GM23338 (cell line): Measurements from ENCODE around the gene SLC22A5. TPM values are rescaled to one million over a fixed set of nuclear protein-coding genes. Genes with fewer than 3 reads are reported as not detected.

Experiments
- ATAC-seq: fragments of 200-7000 bp; cut with Tn5 transposase; 3 replicates; pipeline ENCODE4 v1.9.1; 2020
- DNase-seq: peaks from one replicate; pipeline ENCODE4 v3.0.0-alpha.2; 2015; ENCODE audit warnings: low spot score
- H2AFZ ChIP-seq: fragments of 200-600 bp; sonication (generic); 2 replicates; pipeline ENCODE4 v1.8.0; 2016; ENCODE audit warnings: antibody characterized with exemption, mild to moderate bottlenecking, moderate library complexity
- H3F3A ChIP-seq: fragments of 200-600 bp; sonication (generic); replicated peaks from 2 replicates; pipeline ENCODE4 v1.8.0; 2017; ENCODE audit warnings: antibody characterized with exemption, mixed run types, low read depth
- H3K27ac ChIP-seq: fragments of 200-600 bp; sonication (generic); 2 replicates; pipeline ENCODE4 v1.6.1; 2016; ENCODE audit warnings: low read depth
- H3K27me3 ChIP-seq: fragments of 200-600 bp; sonication (generic); 2 replicates; pipeline ENCODE4 v1.8.0; 2016; ENCODE audit warnings: mild to moderate bottlenecking, mixed run types, moderate library complexity; ENCODE audit not compliant: insufficient read depth
- H3K36me3 ChIP-seq: fragments of 200-600 bp; sonication (generic); 2 replicates; pipeline ENCODE4 v1.8.0; 2016; ENCODE audit warnings: mild to moderate bottlenecking; ENCODE audit not compliant: insufficient read depth
- H3K4me1 ChIP-seq: fragments of 200-600 bp; sonication (generic); 2 replicates; pipeline ENCODE4 v1.8.0; 2016; ENCODE audit warnings: mild to moderate bottlenecking, moderate library complexity; ENCODE audit not compliant: insufficient read depth
- H3K4me2 ChIP-seq: fragments of 200-600 bp; sonication (generic); 2 replicates; pipeline ENCODE4 v1.7.1; 2017; ENCODE audit warnings: mixed run types
- H3K4me3 ChIP-seq: fragments of 200-600 bp; sonication (generic); 2 replicates; pipeline ENCODE4 v1.6.1; 2016; ENCODE audit warnings: mixed run types
- H3K79me2 ChIP-seq: fragments of 200-600 bp; sonication (generic); replicated peaks from 2 replicates; pipeline ENCODE4 v1.8.0; 2017; ENCODE audit warnings: mild to moderate bottlenecking; ENCODE audit not compliant: insufficient read depth
- H3K9me2 ChIP-seq: fragments of 200-600 bp; sonication (generic); 2 replicates; pipeline ENCODE4 v1.8.0; 2017; ENCODE audit not compliant: insufficient read depth
- H4K20me1 ChIP-seq: fragments of 200-600 bp; sonication (generic); replicated peaks from 2 replicates; pipeline ENCODE4 v1.8.0; 2017; ENCODE audit warnings: mild to moderate bottlenecking; ENCODE audit not compliant: insufficient read depth
- H3K27ac Mint-ChIP-seq: 2 replicates; pipeline ENCODE4 v1.8.0; 2020; ENCODE audit warnings: inconsistent platforms, mild to moderate bottlenecking, moderate library complexity, mixed read lengths
- H3K27me3 Mint-ChIP-seq: 3 replicates; pipeline ENCODE4 v1.8.0; 2022; ENCODE audit warnings: low read depth, mild to moderate bottlenecking, moderate library complexity, mixed read lengths, inconsistent platforms; ENCODE audit not compliant: insufficient read depth, poor library complexity
- H3K36me3 Mint-ChIP-seq: 3 replicates; pipeline ENCODE4 v1.8.0; 2021; ENCODE audit warnings: low read depth, mild to moderate bottlenecking, inconsistent platforms, moderate library complexity, mixed read lengths
- H3K4me1 Mint-ChIP-seq: 3 replicates; pipeline ENCODE4 v1.8.0; 2020; ENCODE audit warnings: mild to moderate bottlenecking, inconsistent platforms, mixed read lengths
- H3K4me3 Mint-ChIP-seq: 3 replicates; pipeline ENCODE4 v1.8.0; 2021; ENCODE audit warnings: moderate library complexity, mild to moderate bottlenecking, inconsistent platforms, mixed read lengths
- H3K9me3 Mint-ChIP-seq: 3 replicates; pipeline ENCODE4 v1.8.0; 2020; ENCODE audit warnings: moderate library complexity, mild to moderate bottlenecking, inconsistent platforms, mixed read lengths
- CREB1 ChIP-seq: fragments of 250-450 bp; sonication (Bioruptor Pico); IDR thresholded peaks from 2 replicates; pipeline ENCODE4 v1.5.0; 2020; ENCODE audit warnings: low read depth, mild to moderate bottlenecking, moderate library complexity
- ETS1 ChIP-seq: IDR thresholded peaks from 2 replicates; pipeline ENCODE4 v1.6.1; 2016; ENCODE audit warnings: antibody characterized with exemption
- EZH2phosphoT487 ChIP-seq: fragments of 200-600 bp; sonication (generic); IDR thresholded peaks from one replicate; pipeline ENCODE4 v1.8.1; 2018; ENCODE audit warnings: antibody characterized with exemption; ENCODE audit not compliant: unreplicated experiment
- JUNB ChIP-seq: IDR thresholded peaks from one replicate; pipeline ENCODE4 v1.6.1; 2016; ENCODE audit warnings: antibody characterized with exemption; ENCODE audit not compliant: unreplicated experiment
- NANOG ChIP-seq: IDR thresholded peaks from 2 replicates; pipeline ENCODE4 v1.6.1; 2016; ENCODE audit warnings: antibody characterized with exemption, borderline replicate concordance
- REST ChIP-seq: IDR thresholded peaks from one replicate; pipeline ENCODE4 v1.6.1; 2018; ENCODE audit warnings: antibody characterized with exemption; ENCODE audit not compliant: unreplicated experiment
- ZNF114 ChIP-seq: fragments of 250-450 bp; sonication (Bioruptor Pico); IDR thresholded peaks from 2 replicates; pipeline ENCODE4 v1.5.0; 2020; ENCODE audit warnings: mild to moderate bottlenecking, moderate library complexity
- ZNF462 ChIP-seq: fragments of 250-450 bp; sonication (Bioruptor Pico); IDR thresholded peaks from 2 replicates; pipeline ENCODE4 v1.5.0; 2020; ENCODE audit warnings: mild to moderate bottlenecking, moderate library complexity
- polyA plus RNA-seq: library from polyadenylated mRNA; unstranded; fragments of >200 nt; fragmentation: Nextera tagmentation; extraction: Ambion mirVana; gene quantifications from 2 replicates; pipeline ENCODE4 v1.2.1, GENCODE V29; 2016
- total RNA-seq: library from RNA; depleted of rRNA; stranded (reverse); fragments of >200 nt; shearing (Covaris generic); gene quantifications from 2 replicates; pipeline ENCODE4 v1.2.3, GENCODE V29; 2014

The SLC22A5 gene
- total and polyA plus RNA-seq, 2 experiments from 2014 or later: 1.9 to 2.4 TPM

- no peak for TF ChIP-seq ETS1
- no peak for TF ChIP-seq JUNB
- TF ChIP-seq REST: no peak
- TF ChIP-seq EZH2phosphoT487: no peak
These were observed 2.6 kb downstream of the SLC22A5 start (continued) for GRCh38 chr5:132372127-132372526.

GRCh38 chr5:132372542-132372941, 3.0 kb downstream of the SLC22A5 start:
- Histone ChIP-seq H3K4me3 (no peak overlapping the region), H2AFZ (no peak overlapping the region), H3K36me3 (no peaks in the 10 kb centered on the region), H3K27ac (no peak overlapping the region), H4K20me1 (no peaks in the 10 kb centered on the region), H3K79me2 (no peaks in the 10 kb centered on the region), H3K4me1 (no peaks in the 10 kb centered on the region; the same call in 1 of the 2 replicates), H3F3A (no peaks in the 10 kb centered on the region), H3K9me2 (no peaks in the 10 kb centered on the region), H3K27me3 (peaks cover 22% of the 10 kb centered on the region), H3K4me2 (no peak overlapping the region)
- Mint-ChIP-seq H3K4me3 (no peak overlapping the region), H3K4me1 (peaks cover 8% of the 10 kb centered on the region), H3K36me3 (no peaks in the 10 kb centered on the region), H3K27me3 (peaks cover 19% of the 10 kb centered on the region), H3K27ac (no peak overlapping the region), H3K9me3 (no peaks in the 10 kb centered on the region)
- no peak for DNase-seq
- no peak for TF ChIP-seq CREB1 (CRISPR knock-in tag)
- no peak for TF ChIP-seq NANOG
- TF ChIP-seq ZNF114 (CRISPR knock-in tag): no peak
- no peak for ATAC-seq

- Histone ChIP-seq H3K9me2 (no peaks in the 10 kb centered on the region), H3F3A (no peaks in the 10 kb centered on the region), H3K4me1 (no peaks in the 10 kb centered on the region), H2AFZ (no peak overlapping the region), H3K36me3 (no peaks in the 10 kb centered on the region), H3K27me3 (peaks cover 10% of the 10 kb centered on the region), H4K20me1 (no peaks in the 10 kb centered on the region), H3K79me2 (no peaks in the 10 kb centered on the region), H3K27ac (no peak overlapping the region), H3K4me3 (no peak overlapping the region), H3K4me2 (no peak overlapping the region)
- DNase-seq: no peak
- H3K4me3 Mint-ChIP-seq: no peak overlapping the region
- peaks cover 11% of the 10 kb centered on the region for H3K27me3 Mint-ChIP-seq
- no peak for ATAC-seq
- no peaks in the 10 kb centered on the region; the same call in 2 of the 3 replicates for H3K4me1 Mint-ChIP-seq
- H3K27ac Mint-ChIP-seq: no peak overlapping the region
- H3K36me3 Mint-ChIP-seq: no peaks in the 10 kb centered on the region
- no peaks in the 10 kb centered on the region for H3K9me3 Mint-ChIP-seq
- no peak for TF ChIP-seq EZH2phosphoT487
- TF ChIP-seq ZNF462 (CRISPR knock-in tag): no peak
- no peak for TF ChIP-seq ETS1
- no peak for TF ChIP-seq NANOG
- TF ChIP-seq ZNF114 (CRISPR knock-in tag): no peak
- no peak for TF ChIP-seq CREB1 (CRISPR knock-in tag)
These were observed 6.4 kb downstream of the SLC22A5 start for GRCh38 chr5:132375957-132376356.
